Stomach (tissue), 9 donors: ENCODE results near the gene COTL1. TPM values are rescaled to one million over a fixed set of nuclear protein-coding genes. Genes with fewer than 3 reads are reported as not detected.

Source experiments
- DNase-seq, 2 donors: peaks; one replicate each; pipeline versions ENCODE4 v3.0.0 to v3.0.0-alpha.2; 2013 to 2019
- H3K27ac ChIP-seq, 5 donors: fragments of 200-600 bp in 4 of 5; sonication (generic) in 4 of 5; one replicate each; pipeline ENCODE4 v1.5.1; 2013 to 2019; ENCODE audit warnings: mild to moderate bottlenecking in 1 of 5, moderate library complexity in 1 of 5
- H3K27me3 ChIP-seq, 3 donors: fragments of 200-600 bp; sonication (generic); one replicate each; pipeline ENCODE4 v1.5.1; 2017 to 2019; ENCODE audit warnings: mixed run types in 1 of 3
- H3K36me3 ChIP-seq, 4 donors: fragments of 200-600 bp; sonication (generic); 1 replicate in 3 of 4; 2 replicates in 1 of 4; pipeline ENCODE4 v1.5.1; 2016 to 2019
- H3K4me1 ChIP-seq, 4 donors: fragments of 200-600 bp; sonication (generic); one replicate each; pipeline ENCODE4 v1.5.1; 2016 to 2019
- H3K4me3 ChIP-seq, 4 donors: fragments of 200-600 bp; sonication (generic) in 3 of 4; one replicate each; pipeline ENCODE4 v1.5.1; 2016 to 2019; ENCODE audit warnings: mild to moderate bottlenecking in 1 of 4
- H3K9me3 ChIP-seq, 4 donors: fragments of 200-600 bp; sonication (generic); one replicate each; pipeline ENCODE4 v1.5.1; 2016 to 2019
- EP300 ChIP-seq: sonication (generic); formaldehyde crosslinking; IDR thresholded peaks from one replicate; pipeline ENCODE4 v1.6.1; 2017; ENCODE audit warnings: antibody characterized with exemption
- POLR2A ChIP-seq, 4 donors: fragments of 450-650 bp; IDR thresholded peaks; one replicate each; pipeline ENCODE4 v1.6.1; 2016; ENCODE audit warnings: antibody characterized with exemption in 4 of 4, control low read depth in 2 of 4, mild to moderate bottlenecking in 1 of 4, moderate library complexity in 1 of 4
- POLR2AphosphoS5 ChIP-seq, 3 donors: sonication (generic); formaldehyde crosslinking; IDR thresholded peaks; one replicate each; pipeline ENCODE4 v1.6.1; 2016; ENCODE audit warnings: antibody characterized with exemption in 3 of 3
- WGBS, 5 donors: extraction: QIAGEN DNeasy Blood & Tissue Kit in 3 of 5; methylation state at CpG; one replicate each; pipeline versions ENCODE4 v1.1.5 to v1.1.7; 2013 to 2018; 5-methylcytosine and 5-hydroxymethylcytosine counted together
- intact Hi-C: fragments of 100-400 bp; cut with DNase I; formaldehyde crosslinking; loops from one replicate; pipeline ENCODE4 v1.15.1; 2023; ENCODE audit warnings: low total_unique reads
- polyA plus RNA-seq, 3 donors: library from polyadenylated mRNA; stranded (reverse); fragments of 200-250 nt; gene quantifications; one replicate each; pipeline ENCODE4 v1.2.3, GENCODE V29; 2013
- total RNA-seq, 5 donors: library from RNA; depleted of rRNA; stranded (reverse); fragments of >200 nt; gene quantifications; one replicate each; pipeline versions ENCODE4 v1.1.0 to v1.2.3, GENCODE V29; 2014 to 2016
- TF ChIP-seq, protein P1 (sequence below), 7 experiments: fragments of 450-650 bp in 4 of 7; fragments of 200-600 bp in 3 of 7; sonication (generic) in 3 of 7; IDR thresholded peaks; one replicate each; pipeline ENCODE4 v1.5.1; 2016 to 2019; ENCODE audit warnings: antibody characterized with exemption in 7 of 7, control low read depth in 2 of 7, mild to moderate bottlenecking in 1 of 7
- donor health status: healthy with polysubstance abuse.
- donor health status: Bipolar disorder and iron deficiency.
- donor health status: healthy.

Gene COTL1
- total and polyA plus RNA-seq, 8 donors, result 40.3 to 187 (median 177) TPM

DNA sequence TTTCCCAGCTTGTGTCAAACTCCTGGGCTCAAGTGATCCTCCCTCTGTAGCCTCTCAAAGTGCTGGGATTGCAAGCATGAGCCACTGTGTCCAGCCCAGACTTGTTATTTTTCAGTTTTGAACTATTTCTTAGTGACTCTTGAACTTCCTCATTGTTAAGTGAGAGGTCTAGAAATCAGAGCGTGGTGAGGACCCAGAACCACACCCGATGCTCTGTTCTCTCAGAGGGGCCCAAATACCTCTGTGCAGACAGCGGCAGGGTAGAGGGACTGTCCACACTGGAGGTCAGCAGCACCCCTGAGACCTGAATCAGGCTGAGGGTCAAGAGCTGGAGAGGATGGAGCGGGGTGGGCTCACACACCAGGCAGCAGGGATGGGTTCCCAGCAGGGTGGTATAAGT, 65.7 kb downstream of the COTL1 start:
- Histone ChIP-seq H3K27ac (peak overlapping the region in 1 of 5 donors; percentile 31), H3K4me3 (no peak overlapping the region), H3K27me3 (peaks cover 0 to 3% (median 0%) of the 10 kb centered on the region in 3 donors), H3K9me3 (no peaks in the 10 kb centered on the region), H3K36me3 (no peaks in the 10 kb centered on the region), H3K4me1 (peaks cover 0 to 4% (median 2%) of the 10 kb centered on the region in 4 donors)
- DNase-seq, result no peak
- TF ChIP-seq POLR2AphosphoS5 (IDR thresholded peaks at IDR 0.05) (no peak), EP300 (no peak), POLR2A (IDR thresholded peaks at IDR 0.05) (no peak)
- TF ChIP-seq, protein P1, sequence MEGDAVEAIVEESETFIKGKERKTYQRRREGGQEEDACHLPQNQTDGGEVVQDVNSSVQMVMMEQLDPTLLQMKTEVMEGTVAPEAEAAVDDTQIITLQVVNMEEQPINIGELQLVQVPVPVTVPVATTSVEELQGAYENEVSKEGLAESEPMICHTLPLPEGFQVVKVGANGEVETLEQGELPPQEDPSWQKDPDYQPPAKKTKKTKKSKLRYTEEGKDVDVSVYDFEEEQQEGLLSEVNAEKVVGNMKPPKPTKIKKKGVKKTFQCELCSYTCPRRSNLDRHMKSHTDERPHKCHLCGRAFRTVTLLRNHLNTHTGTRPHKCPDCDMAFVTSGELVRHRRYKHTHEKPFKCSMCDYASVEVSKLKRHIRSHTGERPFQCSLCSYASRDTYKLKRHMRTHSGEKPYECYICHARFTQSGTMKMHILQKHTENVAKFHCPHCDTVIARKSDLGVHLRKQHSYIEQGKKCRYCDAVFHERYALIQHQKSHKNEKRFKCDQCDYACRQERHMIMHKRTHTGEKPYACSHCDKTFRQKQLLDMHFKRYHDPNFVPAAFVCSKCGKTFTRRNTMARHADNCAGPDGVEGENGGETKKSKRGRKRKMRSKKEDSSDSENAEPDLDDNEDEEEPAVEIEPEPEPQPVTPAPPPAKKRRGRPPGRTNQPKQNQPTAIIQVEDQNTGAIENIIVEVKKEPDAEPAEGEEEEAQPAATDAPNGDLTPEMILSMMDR (IDR thresholded peaks at IDR 0.05), result no peak
- intact Hi-C loops, result no loop called here
- 48 to 83% (median 64%) methylated on average over 4 of the region's 4 CpGs for WGBS, 5 donors

DNA sequence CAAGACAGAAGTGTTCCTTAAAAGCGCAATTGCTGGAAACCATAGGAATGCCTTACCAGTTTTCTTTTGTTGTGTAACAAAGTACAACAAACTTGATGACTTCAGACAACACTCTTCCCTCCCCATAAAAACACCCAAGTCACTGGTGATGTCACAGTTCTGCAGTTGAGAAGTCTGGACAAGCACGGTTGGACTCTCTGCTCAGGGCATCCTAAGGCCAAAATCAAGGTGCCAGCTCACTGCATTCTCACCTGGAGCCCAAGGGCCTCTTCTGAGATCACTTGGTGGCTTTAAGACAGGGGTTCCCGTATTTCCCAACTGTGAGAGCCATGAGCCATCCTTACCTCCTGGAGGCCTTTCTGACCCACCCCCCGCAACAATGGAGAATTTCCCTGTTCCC, 67.8 kb downstream of the COTL1 start:
- TF ChIP-seq EP300 (no peak), POLR2A (IDR thresholded peaks at IDR 0.05) (no peak), POLR2AphosphoS5 (IDR thresholded peaks at IDR 0.05) (no peak)
- TF ChIP-seq, protein P1 (IDR thresholded peaks at IDR 0.05), result no peak
- no peak for DNase-seq
- H3K27me3 ChIP-seq, result peaks cover 0 to under 1% (median 0%) of the 10 kb centered on the region in 3 donors
- peak overlapping the region in 4 of 5 donors; percentile 72 to 77 (median 74) for H3K27ac ChIP-seq
- H3K4me1 ChIP-seq, result peaks cover 0 to 4% (median 0%) of the 10 kb centered on the region in 4 donors
- WGBS, 5 donors, result 67 to 97% (median 74%) methylated on average over 4 of the region's 4 CpGs
- H3K4me3 ChIP-seq, result no peak overlapping the region
- no peaks in the 10 kb centered on the region for H3K36me3 ChIP-seq
- intact Hi-C loops, result no loop called here
- no peaks in the 10 kb centered on the region for H3K9me3 ChIP-seq

DNA sequence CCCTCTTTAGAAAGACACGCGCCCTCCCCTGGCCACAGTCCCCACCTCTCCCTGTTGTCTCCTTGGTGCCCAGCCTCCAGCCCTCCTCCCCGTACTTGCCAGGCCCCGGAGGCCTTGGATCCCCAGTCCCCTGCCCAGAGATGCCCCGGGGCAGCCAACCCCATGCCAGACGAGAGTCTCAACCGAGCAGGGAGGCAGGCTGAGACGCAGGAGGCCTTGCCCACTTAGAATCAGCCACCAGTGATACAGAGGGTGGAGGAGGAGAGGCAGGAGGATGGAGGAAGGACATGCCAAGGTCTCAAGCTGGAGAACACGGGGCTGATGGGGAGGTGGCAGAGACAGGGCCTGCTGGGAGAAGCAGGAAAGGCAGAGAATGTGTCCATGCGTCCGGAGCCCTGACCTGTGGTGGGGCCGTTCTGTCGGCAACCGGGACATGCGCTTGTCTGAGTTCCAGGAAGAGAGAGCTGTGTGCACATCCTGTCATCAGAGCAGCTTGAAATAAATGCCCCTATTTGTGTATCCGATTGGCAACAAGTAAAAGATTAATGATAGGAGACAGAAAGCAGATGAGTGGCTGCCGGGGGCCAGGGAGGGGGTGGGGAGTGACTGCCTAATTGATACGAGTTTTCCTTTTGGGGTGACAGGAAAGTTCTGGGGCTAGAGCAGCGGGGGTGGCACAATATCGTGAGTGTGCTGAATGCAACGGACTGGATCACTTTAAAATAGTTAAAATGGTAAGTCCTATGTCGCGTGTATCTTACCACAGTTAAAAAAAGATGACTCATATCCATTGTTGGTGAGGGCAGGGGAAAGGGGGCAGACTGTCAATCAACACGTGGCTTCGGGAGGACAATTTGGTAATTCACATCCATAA, 68.7 kb downstream of the COTL1 start:
- TF ChIP-seq POLR2A (IDR thresholded peaks at IDR 0.05) (no peak), EP300 (no peak), POLR2AphosphoS5 (IDR thresholded peaks at IDR 0.05) (no peak)
- TF ChIP-seq, protein P1 (IDR thresholded peaks at IDR 0.05), result no peak

DNA sequence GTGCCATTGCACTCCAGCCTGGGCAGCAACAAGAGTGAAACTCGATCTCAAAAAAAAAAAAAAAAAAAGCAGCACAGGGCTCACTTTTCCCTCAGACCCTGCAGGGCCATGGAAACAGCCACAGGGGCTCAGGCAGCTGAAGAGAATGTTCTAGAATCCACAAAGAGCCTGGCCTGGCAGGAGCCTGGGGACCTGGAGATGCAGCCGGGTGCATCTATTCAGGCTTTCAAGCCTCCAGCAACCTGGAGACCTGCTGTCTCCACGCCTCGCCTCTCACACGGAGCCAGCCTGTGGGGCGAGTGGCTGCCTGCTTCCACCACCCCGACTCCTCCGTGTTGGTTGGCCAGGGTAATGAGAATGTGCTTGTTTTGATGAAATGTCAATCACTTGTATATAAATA, 69.4 kb downstream of the COTL1 start:
- no peak for DNase-seq
- intact Hi-C loops, result no loop called here
- no peak for TF ChIP-seq POLR2AphosphoS5 (IDR thresholded peaks at IDR 0.05)
- TF ChIP-seq POLR2A (IDR thresholded peaks at IDR 0.05), result no peak
- no peak for TF ChIP-seq EP300
- TF ChIP-seq, protein P1 (IDR thresholded peaks at IDR 0.05), result no peak
- Histone ChIP-seq H3K4me1 (no peaks in the 10 kb centered on the region), H3K4me3 (no peak overlapping the region), H3K27me3 (peaks cover 0 to 7% (median 0%) of the 10 kb centered on the region in 3 donors), H3K27ac (peak overlapping the region; percentile 6 to 77 (median 73)), H3K9me3 (no peaks in the 10 kb centered on the region), H3K36me3 (no peaks in the 10 kb centered on the region)
- 79 to 89% (median 83%) methylated on average over 7 to 8 of the region's 8 CpGs for WGBS, 5 donors

More for the DNA sequence above, 68.7 kb downstream of the COTL1 start:
- Histone ChIP-seq H3K27ac (peak overlapping the region; percentile 16 to 77 (median 73)), H3K27me3 (peaks cover 0 to 7% (median 0%) of the 10 kb centered on the region in 3 donors), H3K9me3 (no peaks in the 10 kb centered on the region), H3K4me1 (no peaks in the 10 kb centered on the region), H3K36me3 (no peaks in the 10 kb centered on the region), H3K4me3 (peak overlapping the region in 1 of 4 donors; percentile 15)
- intact Hi-C loops, result no loop called here
- 59 to 73% (median 71%) methylated on average over 23 to 25 of the region's 25 CpGs for WGBS, 5 donors
- peak in 1 of 2 donors; percentile 70 for DNase-seq
